ENCODE data around the gene SULT6B1.

SULT6B1 gene

DNA sequence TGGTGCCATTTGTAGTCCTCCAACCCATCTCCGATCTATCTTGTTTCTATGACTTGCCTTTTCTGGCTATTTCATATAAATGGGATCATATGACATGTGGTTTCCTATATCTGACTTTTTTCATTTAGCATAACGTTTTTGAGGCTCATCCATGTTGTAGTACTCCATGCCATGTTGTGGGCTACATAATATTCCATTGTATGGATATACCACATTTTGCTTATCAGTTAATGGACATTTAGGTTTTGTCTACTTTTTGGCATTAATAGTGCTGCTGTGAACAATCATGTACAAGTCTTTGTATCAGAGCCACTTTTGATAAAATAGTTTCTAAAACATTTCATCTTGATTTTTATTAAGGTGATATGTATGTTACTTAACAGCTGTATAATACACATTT, 15.2 kb upstream of the SULT6B1 start (continued):
- TF ChIP-seq, protein P1, sequence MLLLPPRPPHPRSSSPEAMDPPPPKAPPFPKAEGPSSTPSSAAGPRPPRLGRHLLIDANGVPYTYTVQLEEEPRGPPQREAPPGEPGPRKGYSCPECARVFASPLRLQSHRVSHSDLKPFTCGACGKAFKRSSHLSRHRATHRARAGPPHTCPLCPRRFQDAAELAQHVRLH (tag by site-specific recombination; IDR thresholded peaks at IDR 0.05) = peak; percentile 61; the same call in 1 of the 2 replicates
- TF ChIP-seq ZSCAN16 (tag by site-specific recombination; IDR thresholded peaks at IDR 0.05) = no peak
- TF ChIP-seq SP7 (tag by site-specific recombination; IDR thresholded peaks at IDR 0.05) = no peak
- TF ChIP-seq, protein P2, sequence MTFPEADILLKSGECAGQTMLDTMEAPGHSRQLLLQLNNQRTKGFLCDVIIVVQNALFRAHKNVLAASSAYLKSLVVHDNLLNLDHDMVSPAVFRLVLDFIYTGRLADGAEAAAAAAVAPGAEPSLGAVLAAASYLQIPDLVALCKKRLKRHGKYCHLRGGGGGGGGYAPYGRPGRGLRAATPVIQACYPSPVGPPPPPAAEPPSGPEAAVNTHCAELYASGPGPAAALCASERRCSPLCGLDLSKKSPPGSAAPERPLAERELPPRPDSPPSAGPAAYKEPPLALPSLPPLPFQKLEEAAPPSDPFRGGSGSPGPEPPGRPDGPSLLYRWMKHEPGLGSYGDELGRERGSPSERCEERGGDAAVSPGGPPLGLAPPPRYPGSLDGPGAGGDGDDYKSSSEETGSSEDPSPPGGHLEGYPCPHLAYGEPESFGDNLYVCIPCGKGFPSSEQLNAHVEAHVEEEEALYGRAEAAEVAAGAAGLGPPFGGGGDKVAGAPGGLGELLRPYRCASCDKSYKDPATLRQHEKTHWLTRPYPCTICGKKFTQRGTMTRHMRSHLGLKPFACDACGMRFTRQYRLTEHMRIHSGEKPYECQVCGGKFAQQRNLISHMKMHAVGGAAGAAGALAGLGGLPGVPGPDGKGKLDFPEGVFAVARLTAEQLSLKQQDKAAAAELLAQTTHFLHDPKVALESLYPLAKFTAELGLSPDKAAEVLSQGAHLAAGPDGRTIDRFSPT (tag by site-specific recombination; IDR thresholded peaks at IDR 0.05) = no peak

DNA sequence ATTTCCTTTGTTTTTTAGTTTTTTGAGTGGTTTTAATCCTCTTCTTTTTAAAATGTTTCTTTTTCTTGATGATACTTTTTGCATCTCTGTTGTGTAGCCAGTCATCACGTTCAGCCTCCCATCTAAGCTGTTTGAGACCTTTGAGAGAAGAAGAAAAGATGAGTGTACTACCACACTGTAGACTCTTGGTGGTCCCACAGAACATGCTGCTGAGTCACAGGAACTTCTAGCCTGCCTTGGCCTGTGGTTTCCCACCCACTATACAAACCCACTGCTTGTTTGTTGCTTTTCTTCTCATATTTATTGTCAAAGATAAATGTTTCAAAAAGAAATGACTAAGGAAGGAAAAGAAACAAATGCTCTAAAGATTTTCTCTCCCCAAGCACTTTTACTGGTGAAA, 13.3 kb upstream of the SULT6B1 start:
- ChIA-PET CTCF (interaction anchor here (0.5 to 0.6 kb wide), 2 partner anchors 33 to 689 kb away, joined by 3 read pairs; no protein-coding TSS in a partner anchor), POLR2A (no interaction called here)
- Histone ChIP-seq H3K9me3 (ENCODE audit: control insufficient read depth, insufficient read depth, low read depth, low read length) (0 out of 2 replicates have a peak, but pooled peaks cover 3% of the 10 kb centered on the region), H3K4me1 (ENCODE audit: control insufficient read depth, insufficient read depth, low read length) (no peaks in the 10 kb centered on the region), H3K27ac (ENCODE audit: extremely low read depth, low read depth, low read length) (no peak overlapping the region), H3K36me3 (ENCODE audit: control insufficient read depth in 2 of 2, insufficient read depth in 1 of 2, low read length in 2 of 2) (peaks cover 60 to 71% of the 10 kb centered on the region in 2 experiments), H3K4me3 (ENCODE audit: low read depth, low read length) (no peak overlapping the region)
- TF ChIP-seq RBAK (tag by site-specific recombination; IDR thresholded peaks at IDR 0.05) (no peak), ZNF843 (tag by site-specific recombination; IDR thresholded peaks at IDR 0.05) (no peak), ZNF175 (tag by site-specific recombination; IDR thresholded peaks at IDR 0.05) (no peak), ZNF211 (tag by site-specific recombination; IDR thresholded peaks at IDR 0.05; ENCODE audit: low read depth) (no peak), ZNF394 (tag by site-specific recombination; IDR thresholded peaks at IDR 0.05; ENCODE audit: borderline replicate concordance) (no peak), ZNF664 (tag by site-specific recombination; IDR thresholded peaks at IDR 0.05) (no peak), ZIC2 (tag by site-specific recombination; IDR thresholded peaks at IDR 0.05) (no peak), OVOL3 (tag by site-specific recombination; IDR thresholded peaks at IDR 0.05) (no peak), ZNF112 (tag by site-specific recombination; IDR thresholded peaks at IDR 0.05) (no peak), MEIS1 (CRISPR knock-in tag; IDR thresholded peaks at IDR 0.05; ENCODE audit: borderline replicate concordance) (no peak), ZNF2 (tag by site-specific recombination; IDR thresholded peaks at IDR 0.05) (no peak), ZNF335 (tag by site-specific recombination; conservative IDR thresholded peaks at IDR 0.05) (no peak)
- TF ChIP-seq, protein P3, sequence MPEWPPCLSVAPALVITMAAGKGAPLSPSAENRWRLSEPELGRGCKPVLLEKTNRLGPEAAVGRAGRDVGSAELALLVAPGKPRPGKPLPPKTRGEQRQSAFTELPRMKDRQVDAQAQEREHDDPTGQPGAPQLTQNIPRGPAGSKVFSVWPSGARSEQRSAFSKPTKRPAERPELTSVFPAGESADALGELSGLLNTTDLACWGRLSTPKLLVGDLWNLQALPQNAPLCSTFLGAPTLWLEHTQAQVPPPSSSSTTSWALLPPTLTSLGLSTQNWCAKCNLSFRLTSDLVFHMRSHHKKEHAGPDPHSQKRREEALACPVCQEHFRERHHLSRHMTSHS (tag by site-specific recombination; IDR thresholded peaks at IDR 0.05) = no peak
- TF ChIP-seq, protein P4, sequence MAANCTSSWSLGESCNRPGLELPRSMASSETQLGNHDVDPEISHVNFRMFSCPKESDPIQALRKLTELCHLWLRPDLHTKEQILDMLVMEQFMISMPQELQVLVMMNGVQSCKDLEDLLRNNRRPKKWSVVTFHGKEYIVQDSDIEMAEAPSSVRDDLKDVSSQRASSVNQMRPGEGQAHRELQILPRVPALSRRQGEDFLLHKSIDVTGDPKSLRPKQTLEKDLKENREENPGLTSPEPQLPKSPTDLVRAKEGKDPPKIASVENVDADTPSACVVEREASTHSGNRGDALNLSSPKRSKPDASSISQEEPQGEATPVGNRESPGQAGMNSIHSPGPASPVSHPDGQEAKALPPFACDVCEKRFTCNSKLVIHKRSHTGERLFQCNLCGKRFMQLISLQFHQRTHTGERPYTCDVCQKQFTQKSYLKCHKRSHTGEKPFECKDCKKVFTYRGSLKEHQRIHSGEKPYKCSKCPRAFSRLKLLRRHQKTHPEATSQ (tag by site-specific recombination; IDR thresholded peaks at IDR 0.05) = no peak
- TF ChIP-seq, protein P5, sequence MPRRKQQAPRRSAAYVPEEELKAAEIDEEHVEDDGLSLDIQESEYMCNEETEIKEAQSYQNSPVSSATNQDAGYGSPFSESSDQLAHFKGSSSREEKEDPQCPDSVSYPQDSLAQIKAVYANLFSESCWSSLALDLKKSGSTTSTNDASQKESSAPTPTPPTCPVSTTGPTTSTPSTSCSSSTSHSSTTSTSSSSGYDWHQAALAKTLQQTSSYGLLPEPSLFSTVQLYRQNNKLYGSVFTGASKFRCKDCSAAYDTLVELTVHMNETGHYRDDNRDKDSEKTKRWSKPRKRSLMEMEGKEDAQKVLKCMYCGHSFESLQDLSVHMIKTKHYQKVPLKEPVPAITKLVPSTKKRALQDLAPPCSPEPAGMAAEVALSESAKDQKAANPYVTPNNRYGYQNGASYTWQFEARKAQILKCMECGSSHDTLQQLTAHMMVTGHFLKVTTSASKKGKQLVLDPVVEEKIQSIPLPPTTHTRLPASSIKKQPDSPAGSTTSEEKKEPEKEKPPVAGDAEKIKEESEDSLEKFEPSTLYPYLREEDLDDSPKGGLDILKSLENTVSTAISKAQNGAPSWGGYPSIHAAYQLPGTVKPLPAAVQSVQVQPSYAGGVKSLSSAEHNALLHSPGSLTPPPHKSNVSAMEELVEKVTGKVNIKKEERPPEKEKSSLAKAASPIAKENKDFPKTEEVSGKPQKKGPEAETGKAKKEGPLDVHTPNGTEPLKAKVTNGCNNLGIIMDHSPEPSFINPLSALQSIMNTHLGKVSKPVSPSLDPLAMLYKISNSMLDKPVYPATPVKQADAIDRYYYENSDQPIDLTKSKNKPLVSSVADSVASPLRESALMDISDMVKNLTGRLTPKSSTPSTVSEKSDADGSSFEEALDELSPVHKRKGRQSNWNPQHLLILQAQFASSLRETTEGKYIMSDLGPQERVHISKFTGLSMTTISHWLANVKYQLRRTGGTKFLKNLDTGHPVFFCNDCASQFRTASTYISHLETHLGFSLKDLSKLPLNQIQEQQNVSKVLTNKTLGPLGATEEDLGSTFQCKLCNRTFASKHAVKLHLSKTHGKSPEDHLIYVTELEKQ (tag by site-specific recombination; IDR thresholded peaks at IDR 0.05; ENCODE audit: borderline replicate concordance) = no peak

Measured in HEK293 (cell line).